ENCODE measurements around the gene TENM4. TPM values are rescaled to one million over a fixed set of nuclear protein-coding genes. Genes with fewer than 3 reads are reported as not detected.

The TENM4 gene
- total and polyA plus RNA-seq, 2 of the 8 experiments (the other 6 are each of a cell fraction or from before 2014, with no cell fraction given), result 3.5 to 7.2 TPM

DNA sequence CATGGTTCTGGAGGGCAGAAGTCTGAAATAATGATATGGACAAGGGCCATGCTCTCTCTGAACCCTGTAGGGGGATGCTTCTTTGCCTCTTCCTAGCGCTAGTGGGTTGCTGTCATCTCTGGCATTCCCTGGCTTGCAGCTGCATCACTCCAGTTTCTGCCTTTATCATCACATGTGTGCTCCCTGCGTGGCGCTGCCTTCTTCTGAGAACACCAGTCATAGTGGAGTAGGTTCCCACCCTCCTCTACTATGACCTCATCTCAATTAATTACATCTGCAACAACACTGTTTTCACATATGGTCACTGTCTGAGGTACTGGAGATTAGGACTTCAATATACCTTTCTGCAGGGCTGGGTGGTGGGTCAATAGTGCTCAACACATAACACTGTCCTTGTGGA, 463.8 kb downstream of the TENM4 start:
- no peaks in the 10 kb centered on the region for H3K9me3 ChIP-seq (ENCODE audit: insufficient read depth in 2 of 2, low read depth in 1 of 2, low read length in 1 of 2)
- CTCF ChIA-PET (ENCODE audit: partially characterized antibody), result interaction anchor here (1.1 to 1.3 kb wide), 2 partner anchors 15 to 99 kb away, joined by 3 to 4 read pairs; no protein-coding TSS in a partner anchor
- 90% methylated on average over 3 of the region's 3 CpGs; no CpG with 5 or more reads in 1 of the 2 experiments for WGBS, 2 experiments (ENCODE audit: extremely low coverage in 1 of 2, insufficient coverage in 1 of 2, insufficient read length in 1 of 2, insufficient replicate concordance in 2 of 2, low coverage in 1 of 2, low lambda C conversion rate in 2 of 2, missing lambda C conversion rate in 1 of 2)
- H2BK20ac ChIP-seq (ENCODE audit: low read length), result no peak overlapping the region
- no peak overlapping the region for H4K8ac ChIP-seq (ENCODE audit: extremely low read depth, insufficient read depth, low read length)
- POLR2A ChIA-PET (ENCODE audit: partially characterized antibody), result no interaction called here
- TF ChIP-seq JUN (IDR thresholded peaks at IDR 0.05; ENCODE audit: low read depth, low read length) (no peak), RFX5 (IDR thresholded peaks at IDR 0.05; ENCODE audit: borderline replicate concordance, low read depth, low read length) (no peak), BACH1 (IDR thresholded peaks at IDR 0.05; ENCODE audit: low read length) (no peak)
- H3K4me3 ChIP-seq (ENCODE audit: extremely low read depth in 1 of 4, insufficient read depth in 2 of 4, low read depth in 3 of 4, low read length in 4 of 4), result no peak overlapping the region
- H4K91ac ChIP-seq (replicated peaks; ENCODE audit: insufficient read length, low read length), result no peak overlapping the region
- H3K79me1 ChIP-seq (ENCODE audit: low read depth, low read length), result no peaks in the 10 kb centered on the region
- no peak overlapping the region for H3K23ac ChIP-seq (ENCODE audit: insufficient read length)
- H2AFZ ChIP-seq (ENCODE audit: low read length), result no peak overlapping the region
- H3K56ac ChIP-seq (replicated peaks; ENCODE audit: insufficient read length, low read depth, low read length), result no peak overlapping the region
- H3K36me3 ChIP-seq (ENCODE audit: control insufficient read depth in 2 of 4, insufficient read depth in 4 of 4, low read length in 3 of 4), result no peaks in the 10 kb centered on the region
- H2BK15ac ChIP-seq (ENCODE audit: low read length), result no peak overlapping the region
- H4K20me1 ChIP-seq (replicated peaks in 1 of 2; ENCODE audit: control insufficient read depth in 1 of 2, insufficient read depth in 2 of 2, low read length in 2 of 2), result no peaks in the 10 kb centered on the region
- H3K79me2 ChIP-seq (ENCODE audit: control insufficient read depth in 1 of 2, insufficient read depth in 2 of 2, low read length in 2 of 2), result no peaks in the 10 kb centered on the region
- H3K9ac ChIP-seq (replicated peaks in 1 of 4; ENCODE audit: extremely low read depth in 1 of 4, low read depth in 3 of 4, low read length in 3 of 4), result no peak overlapping the region
- DNase-seq (ENCODE audit: low read depth in 1 of 2, low spot score in 2 of 2), result no peak
- no peak overlapping the region for H3K4me2 ChIP-seq (ENCODE audit: insufficient read depth in 1 of 2, low read depth in 2 of 2, low read length in 2 of 2)
- H3K27me3 ChIP-seq (replicated peaks in 1 of 4; ENCODE audit: control insufficient read depth in 3 of 4, extremely low read depth in 1 of 4, insufficient read depth in 3 of 4, low read length in 3 of 4), result no peaks in the 10 kb centered on the region
- no peak overlapping the region for H3K14ac ChIP-seq (ENCODE audit: insufficient read length)
- H3K4me1 ChIP-seq (replicated peaks in 1 of 4; ENCODE audit: control insufficient read depth in 3 of 4, insufficient read depth in 4 of 4, low read length in 3 of 4), result peaks cover 0 to 4% (median 0%) of the 10 kb centered on the region in 4 experiments; a peak in 1 of 7 replicates
- H3K27ac ChIP-seq (ENCODE audit: low read depth, low read length), result no peak overlapping the region
- no peaks in the 10 kb centered on the region for H3K23me2 ChIP-seq (ENCODE audit: low read depth, low read length)
- no peak overlapping the region for H4K5ac ChIP-seq (ENCODE audit: insufficient read length, low read depth, low read length)
- no peak for FAIRE-seq
- no peak overlapping the region for H2BK12ac ChIP-seq (ENCODE audit: low read depth, low read length)
- H3K18ac ChIP-seq (ENCODE audit: extremely low read depth, low read length), result no peak overlapping the region
- H2AK5ac ChIP-seq (ENCODE audit: low read depth, low read length), result no peak overlapping the region
- H2BK120ac ChIP-seq (replicated peaks; ENCODE audit: low read depth, low read length), result no peak overlapping the region
- no peak overlapping the region for H2BK5ac ChIP-seq (ENCODE audit: low read depth, low read length)
- no peak overlapping the region for H3K4ac ChIP-seq (replicated peaks; ENCODE audit: insufficient read length, low read depth, low read length)
